ENCODE data around the gene LEO1.
A peak's percentile ranks its signal among the peaks of the same experiment; 100 is the strongest.

LEO1 gene

DNA sequence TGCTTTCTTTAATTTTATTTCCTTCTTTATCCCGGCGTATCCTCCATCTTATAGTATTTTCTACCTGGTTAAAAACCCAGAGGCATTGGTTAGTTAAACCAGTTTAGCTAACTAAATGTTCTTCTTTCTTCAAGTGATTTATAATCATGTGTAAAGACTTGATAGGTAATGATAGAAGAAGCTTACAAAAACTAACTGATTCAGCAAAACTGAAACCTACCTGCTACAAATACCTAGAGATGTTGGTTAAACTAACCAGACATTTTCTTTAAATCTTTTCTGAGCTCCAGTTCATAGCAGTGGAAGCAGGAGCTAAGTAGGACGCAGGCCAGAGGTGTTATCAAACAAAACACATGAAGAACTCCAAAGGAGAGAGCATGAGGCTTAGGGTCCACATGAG, 44.8 kb downstream of the LEO1 start:
- DNase-seq, result no peak

DNA sequence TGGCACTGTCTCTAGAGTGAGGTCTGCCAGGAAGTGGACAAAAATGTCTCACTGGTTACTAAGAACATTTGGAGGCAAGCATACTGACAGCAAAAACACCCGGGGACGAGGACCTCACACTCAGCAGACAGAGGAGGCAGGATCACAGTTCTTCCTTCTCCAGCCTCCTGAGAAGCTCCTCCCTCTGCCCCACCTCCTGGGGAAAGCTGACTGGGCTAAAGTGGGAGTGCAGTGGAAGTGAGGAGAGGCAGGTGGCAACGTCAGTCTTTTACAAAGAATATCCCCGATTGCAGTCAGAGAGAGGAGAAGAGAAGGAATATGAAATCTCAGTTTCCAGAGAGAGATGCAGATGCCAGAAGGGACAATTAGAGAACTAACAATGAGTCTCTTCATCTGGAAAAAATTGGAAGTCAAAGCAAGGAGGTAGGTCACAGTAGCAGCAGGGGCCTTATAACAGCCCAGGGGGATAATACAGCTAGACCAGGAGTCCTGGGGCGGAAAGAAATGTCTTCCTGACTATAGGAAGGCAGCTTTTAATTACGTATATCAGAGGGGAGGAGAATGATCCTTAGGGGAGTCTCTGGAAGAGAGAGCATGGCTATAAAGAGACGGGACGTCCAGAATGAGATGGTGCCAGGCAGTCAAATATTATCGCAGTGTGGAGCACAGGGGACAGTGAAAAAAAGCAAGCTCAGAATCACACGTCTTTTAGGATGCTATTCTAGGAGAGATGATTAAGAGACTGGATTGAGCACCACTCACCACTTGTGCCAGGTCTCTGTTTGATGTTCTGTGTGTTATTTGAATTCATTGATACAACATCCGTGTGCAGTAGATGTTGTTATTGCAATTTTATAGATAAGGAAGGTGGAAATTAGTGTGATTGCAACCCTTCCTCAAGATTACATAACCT, 47.2 kb downstream of the LEO1 start:
- DNase-seq, result no peak

DNA sequence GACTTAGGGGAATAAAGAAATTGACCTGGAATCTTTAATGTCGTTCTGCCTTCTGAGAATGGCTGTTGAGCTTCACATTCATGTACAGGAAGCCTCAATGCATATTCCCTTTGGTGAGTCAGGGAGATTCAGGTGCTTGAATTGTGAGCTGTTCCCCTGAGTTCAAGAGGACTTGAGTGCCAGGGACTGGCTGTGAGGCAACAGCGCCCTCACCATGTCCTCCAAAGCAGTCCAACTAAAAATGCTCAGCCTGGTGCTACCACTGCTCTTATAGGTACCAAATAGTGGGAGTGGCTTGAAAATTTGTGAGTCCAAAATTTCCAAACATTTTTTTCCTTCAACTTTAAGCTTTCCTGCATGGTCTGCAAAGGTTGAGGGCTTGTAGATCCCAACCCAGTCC, 54.1 kb downstream of the LEO1 start:
- DNase-seq, result peak; percentile 3

DNA sequence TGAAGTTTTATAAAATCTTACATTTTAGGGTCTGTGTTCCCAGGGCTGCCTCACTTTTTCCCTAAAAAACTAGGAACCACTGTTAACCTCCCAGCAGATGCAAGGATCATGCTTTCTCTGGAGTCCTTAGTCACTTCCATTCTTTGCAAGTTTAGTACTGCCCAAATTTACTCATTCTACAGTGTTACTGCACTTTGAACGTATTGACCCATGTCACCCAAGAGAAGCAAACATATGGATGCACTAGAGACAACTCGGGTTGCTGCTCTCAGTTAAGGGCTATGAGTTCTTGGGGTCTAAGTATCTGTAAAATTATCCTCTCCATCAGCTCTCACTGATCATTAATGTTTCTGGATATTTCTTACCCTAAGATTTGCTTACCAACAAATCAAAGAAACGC, 59.0 kb downstream of the LEO1 start:
- DNase-seq, result no peak

DNA sequence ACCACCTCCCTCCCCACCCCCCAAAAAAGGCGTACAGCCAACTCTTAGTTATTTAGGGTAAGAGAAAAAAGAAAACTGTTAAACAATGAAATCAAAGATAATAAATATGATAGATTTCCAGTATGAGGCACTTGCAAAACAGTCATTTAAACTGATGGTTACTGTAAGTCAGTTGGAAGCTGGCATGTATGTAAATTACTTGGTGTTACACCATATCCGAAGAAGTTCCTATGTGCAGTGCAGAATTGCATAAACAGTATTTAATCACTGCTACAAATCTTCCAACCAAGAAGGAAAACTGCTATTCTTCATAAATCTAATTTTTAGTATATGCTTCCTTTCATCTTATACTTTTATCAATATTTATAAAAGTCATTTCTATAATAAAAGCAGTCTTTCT, 62.0 kb downstream of the LEO1 start:
- no peak for DNase-seq

DNA sequence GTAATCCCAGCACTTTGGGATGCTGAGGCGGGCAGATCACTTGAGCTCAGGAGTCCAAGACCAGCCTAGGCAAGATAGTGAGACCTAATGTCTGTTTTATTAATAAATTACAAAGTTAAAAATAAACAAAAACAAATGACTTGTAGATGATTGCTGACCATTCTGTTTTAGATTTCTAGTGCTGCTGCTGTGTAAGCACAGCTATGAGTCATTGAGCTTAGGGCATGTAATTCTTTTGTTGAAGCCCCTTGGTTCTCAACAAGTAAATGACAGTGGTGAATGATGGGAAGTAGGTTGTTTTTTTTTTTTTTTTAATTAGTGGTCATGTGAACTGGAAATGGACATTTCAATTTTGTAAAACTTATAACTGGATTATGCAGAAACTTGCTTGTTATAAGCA, 63.3 kb downstream of the LEO1 start:
- DNase-seq, result no peak

DNA sequence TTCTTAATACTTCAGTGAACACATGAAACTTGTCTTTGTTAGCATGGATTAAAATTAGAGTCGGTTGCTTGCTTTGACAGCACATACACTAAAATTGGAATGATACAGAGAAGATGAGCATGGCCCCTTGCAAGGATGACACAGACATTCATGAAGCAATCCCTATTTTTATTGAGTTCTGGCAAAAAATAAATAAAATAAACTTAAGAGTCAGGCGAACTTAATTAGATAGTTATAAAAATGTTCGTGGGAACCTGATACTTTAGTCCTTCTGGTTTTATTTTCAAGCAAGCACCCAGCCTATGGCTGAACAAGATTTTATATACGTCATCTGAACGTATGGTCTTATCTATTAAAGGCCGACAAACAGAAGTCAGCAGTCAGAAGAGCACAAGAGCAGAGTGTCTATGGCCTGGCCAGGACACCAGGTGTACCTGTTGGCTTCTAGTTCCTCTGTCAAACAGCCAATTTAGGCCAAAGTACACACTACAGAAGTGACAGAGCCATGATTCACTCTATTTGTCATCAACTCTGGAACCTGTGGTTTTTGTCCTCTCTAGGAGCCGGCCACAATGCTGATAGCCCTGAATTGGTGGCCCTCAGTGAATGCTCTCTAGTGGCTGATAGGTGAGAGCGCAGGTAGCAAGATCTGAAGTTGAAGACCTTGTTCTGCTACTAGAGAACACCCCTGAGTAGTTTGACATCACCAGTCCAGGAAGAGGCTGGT, 64.3 kb downstream of the LEO1 start:
- no peak for DNase-seq

DNA sequence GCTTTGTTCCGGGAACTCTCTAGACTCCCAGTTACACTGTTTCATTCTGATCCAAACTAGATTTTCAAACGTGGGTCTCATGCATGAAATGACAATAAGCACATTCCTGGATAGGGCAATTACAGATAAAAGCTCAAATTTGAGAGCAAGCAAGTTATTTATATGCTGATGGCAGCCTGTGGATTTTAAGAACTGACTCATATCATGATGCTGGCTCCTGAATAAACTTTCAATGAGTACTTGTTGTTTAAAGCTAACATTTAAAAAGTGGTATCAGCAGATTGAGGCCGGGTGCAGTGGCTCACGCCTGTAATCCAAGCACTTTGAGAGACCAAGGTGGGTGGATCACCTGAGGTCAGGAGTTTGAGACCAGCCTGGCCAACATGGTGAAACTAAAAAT, 66.6 kb downstream of the LEO1 start:
- no peak for DNase-seq

DNA sequence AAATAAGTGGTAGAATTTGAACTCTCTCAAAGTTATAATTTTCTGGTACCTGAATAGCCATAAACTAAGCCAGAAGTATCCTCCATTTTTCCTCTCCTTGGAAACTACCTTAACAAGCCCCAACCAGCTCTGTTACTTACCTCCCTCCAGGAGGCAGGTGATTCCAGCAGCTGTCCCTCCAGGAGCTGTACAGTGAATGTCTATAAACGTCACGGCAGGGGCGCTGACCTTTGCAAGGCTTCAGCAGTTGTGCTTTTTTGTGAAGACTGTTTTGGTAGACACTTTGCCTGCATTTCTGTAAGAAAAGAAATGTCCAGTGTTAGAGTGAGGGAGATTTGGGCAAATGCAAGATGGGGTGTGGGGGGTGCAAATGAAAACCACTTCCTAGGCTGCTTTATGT, 67.2 kb downstream of the LEO1 start:
- no peak for DNase-seq

DNA sequence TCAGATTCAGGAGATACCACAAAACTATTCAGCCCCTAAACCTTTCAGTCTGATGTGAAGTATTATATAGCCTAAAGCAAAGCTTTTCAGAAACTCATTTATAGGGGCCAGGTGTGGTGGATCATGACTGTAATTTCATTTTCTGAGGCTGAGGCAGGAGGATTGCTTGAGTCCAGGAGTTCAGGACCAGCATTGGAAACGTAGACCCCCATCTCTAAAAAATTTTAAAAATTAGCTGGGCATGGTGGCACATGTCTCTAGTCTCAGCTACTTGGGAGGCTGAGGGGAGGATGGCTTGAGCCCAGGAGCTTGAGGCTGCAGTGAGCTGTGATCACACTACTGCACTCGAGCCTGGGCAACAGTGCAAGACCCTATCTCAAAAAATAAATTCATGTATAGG, 82.1 kb downstream of the LEO1 start:
- no peak for DNase-seq

DNA sequence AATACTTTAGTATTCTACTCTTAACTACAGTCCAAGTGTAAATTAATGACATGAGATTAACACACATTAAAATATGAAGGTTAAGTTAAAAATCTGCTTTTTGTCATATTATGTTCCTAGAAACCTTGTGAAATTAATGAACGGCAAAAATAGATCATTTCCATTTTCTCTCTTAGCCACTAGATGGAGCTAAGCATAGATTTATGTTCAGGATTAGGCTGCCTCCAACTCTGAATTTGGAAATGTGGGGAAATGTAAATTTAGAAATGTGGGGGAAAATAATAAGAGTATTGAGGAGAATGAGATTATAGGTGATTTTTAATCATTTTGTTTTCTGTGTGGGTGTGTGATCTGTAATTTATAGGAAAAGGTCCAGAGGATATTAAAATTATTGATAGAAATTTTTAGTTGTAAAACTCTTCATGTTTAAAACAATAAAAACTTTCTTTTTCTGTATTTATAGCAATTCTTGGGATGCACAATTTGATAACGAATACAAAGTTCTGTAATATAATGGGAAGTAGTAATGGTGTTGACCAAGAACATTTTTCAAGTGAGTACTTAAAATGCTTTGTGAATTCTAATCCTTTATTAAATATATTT, 82.9 kb downstream of the LEO1 start:
- no peak for DNase-seq
